Esophagus squamous epithelium (tissue), 5 donors: ENCODE data around the gene LRRC30. TPM values are rescaled to one million over a fixed set of nuclear protein-coding genes. Genes with fewer than 3 reads are reported as not detected.

Experiments used
- DNase-seq: peaks from one replicate; lab custom pipeline; 2025; lab: John Stamatoyannopoulos, UW
- H3K27ac ChIP-seq, 4 donors: fragments of 200-600 bp; sonication (generic); one replicate each; pipeline ENCODE4 v1.5.1; 2016 to 2019; ENCODE audit warnings: mild to moderate bottlenecking in 1 of 4
- H3K27me3 ChIP-seq, 4 donors: fragments of 200-600 bp; sonication (generic); 1 replicate in 3 of 4; 2 replicates in 1 of 4; pipeline versions ENCODE4 v1.5.1 to v1.6.0; 2017 to 2021; ENCODE audit warnings: antibody characterized with exemption in 1 of 4
- H3K36me3 ChIP-seq, 3 donors: fragments of 200-600 bp; sonication (generic); one replicate each; pipeline ENCODE4 v1.5.1; 2016 to 2019
- H3K4me1 ChIP-seq, 3 donors: fragments of 200-600 bp; sonication (generic); one replicate each; pipeline ENCODE4 v1.5.1; 2017 to 2019
- H3K4me3 ChIP-seq, 4 donors: fragments of 200-600 bp; sonication (generic); 1 replicate in 3 of 4; 2 replicates in 1 of 4; pipeline ENCODE4 v1.5.1; 2016 to 2019; ENCODE audit warnings: mild to moderate bottlenecking in 2 of 4, moderate library complexity in 1 of 4
- H3K9me3 ChIP-seq, 3 donors: fragments of 200-600 bp; sonication (generic); one replicate each; pipeline ENCODE4 v1.5.1; 2016 to 2019
- CTCF ChIP-seq, 6 experiments: fragments of 450-650 bp in 4 of 6; fragments of 200-600 bp in 2 of 6; sonication (generic) in 2 of 6; IDR thresholded peaks; one replicate each; pipeline ENCODE4 v1.5.1; 2016 to 2019; ENCODE audit warnings: antibody characterized with exemption in 6 of 6, mild to moderate bottlenecking in 4 of 6, moderate library complexity in 4 of 6
- POLR2A ChIP-seq, 4 donors: fragments of 450-650 bp; IDR thresholded peaks; one replicate each; pipeline ENCODE4 v1.6.1; 2017; ENCODE audit warnings: antibody characterized with exemption in 4 of 4, mild to moderate bottlenecking in 4 of 4, moderate library complexity in 3 of 4
- WGBS, 2 donors: methylation state at CpG; one replicate each; pipeline ENCODE4 v1.1.5; 2018; 5-methylcytosine and 5-hydroxymethylcytosine counted together
- intact Hi-C: fragments of 100-400 bp; cut with DNase I; formaldehyde crosslinking; loops from one replicate; pipeline ENCODE4 v1.15.0; 2022
- total RNA-seq, 4 donors: library from RNA; depleted of rRNA; stranded (reverse); fragments of >200 nt; gene quantifications; one replicate each; pipeline ENCODE4 v1.1.0, GENCODE V29; 2016
- donor health status: DM: yes; HTN: yes; CAD: no.

The LRRC30 gene
- total RNA-seq, 4 donors from 2014 or later, result not detected

GRCh38 chr18:7255054-7255453, 24.2 kb downstream of the LRRC30 start:
- DNase-seq, result no peak
- Histone ChIP-seq H3K27ac (no peak overlapping the region), H3K4me3 (no peak overlapping the region), H3K27me3 (peaks cover 0 to 8% (median 0%) of the 10 kb centered on the region in 4 donors), H3K9me3 (no peaks in the 10 kb centered on the region), H3K36me3 (no peaks in the 10 kb centered on the region), H3K4me1 (peaks cover 0 to 4% (median 0%) of the 10 kb centered on the region in 3 donors)
- TF ChIP-seq POLR2A (IDR thresholded peaks at IDR 0.05) (no peak), CTCF (IDR thresholded peaks at IDR 0.05) (no peak)
- intact Hi-C loops, result no loop called here
- 87 to 88% methylated on average over 7 of the region's 8 CpGs for WGBS, 2 donors

- no peak overlapping the region for H3K27ac ChIP-seq
- H3K27me3 ChIP-seq, result peaks cover 0 to 8% (median 0%) of the 10 kb centered on the region in 4 donors
- no peaks in the 10 kb centered on the region for H3K9me3 ChIP-seq
- TF ChIP-seq POLR2A (IDR thresholded peaks at IDR 0.05) (no peak), CTCF (IDR thresholded peaks at IDR 0.05) (no peak)
- WGBS, 2 donors, result 89 to 92% methylated on average over 5 of the region's 5 CpGs
- H3K4me3 ChIP-seq, result no peak overlapping the region
- peaks cover 0 to 4% (median 0%) of the 10 kb centered on the region in 3 donors for H3K4me1 ChIP-seq
- H3K36me3 ChIP-seq, result no peaks in the 10 kb centered on the region
- no peak for DNase-seq
- intact Hi-C loops, result no loop called here
Measured at GRCh38 chr18:7255643-7256042, 24.8 kb downstream of the LRRC30 start.

- 37 to 45% methylated on average over 9 to 10 of the region's 10 CpGs for WGBS, 2 donors
- intact Hi-C loops, result no loop called here
- H3K9me3 ChIP-seq, result no peaks in the 10 kb centered on the region
- H3K4me3 ChIP-seq, result no peak overlapping the region
- TF ChIP-seq CTCF (IDR thresholded peaks at IDR 0.05), result no peak
- TF ChIP-seq POLR2A (IDR thresholded peaks at IDR 0.05), result no peak
- no peak for DNase-seq
- H3K27me3 ChIP-seq, result peaks cover 0 to 8% (median 0%) of the 10 kb centered on the region in 4 donors
- H3K36me3 ChIP-seq, result no peaks in the 10 kb centered on the region
- peaks cover 0 to 4% (median 0%) of the 10 kb centered on the region in 3 donors for H3K4me1 ChIP-seq
- no peak overlapping the region for H3K27ac ChIP-seq
Measured at GRCh38 chr18:7256618-7257425, 25.9 kb downstream of the LRRC30 start.

- no peak for DNase-seq
- TF ChIP-seq CTCF (IDR thresholded peaks at IDR 0.05) (no peak), POLR2A (IDR thresholded peaks at IDR 0.05) (no peak)
- H3K4me1 ChIP-seq, result peaks cover 0 to 4% (median 0%) of the 10 kb centered on the region in 3 donors
- no peak overlapping the region for H3K27ac ChIP-seq
- H3K9me3 ChIP-seq, result no peaks in the 10 kb centered on the region
- H3K36me3 ChIP-seq, result no peaks in the 10 kb centered on the region
- 57 to 65% methylated on average over 3 of the region's 3 CpGs for WGBS, 2 donors
- H3K27me3 ChIP-seq, result peaks cover 0 to 8% (median 0%) of the 10 kb centered on the region in 4 donors
- H3K4me3 ChIP-seq, result no peak overlapping the region
- intact Hi-C loops, result no loop called here
Measured at GRCh38 chr18:7257426-7257740, 26.5 kb downstream of the LRRC30 start.

GRCh38 chr18:7259475-7259874, 28.6 kb downstream of the LRRC30 start:
- Histone ChIP-seq H3K9me3 (no peaks in the 10 kb centered on the region), H3K36me3 (no peaks in the 10 kb centered on the region), H3K4me3 (no peak overlapping the region), H3K27me3 (peaks cover 0 to 8% (median 0%) of the 10 kb centered on the region in 4 donors), H3K4me1 (peaks cover 0 to 4% (median 0%) of the 10 kb centered on the region in 3 donors), H3K27ac (no peak overlapping the region)
- no peak for DNase-seq
- intact Hi-C loops, result no loop called here
- 44 to 54% methylated on average over 6 of the region's 6 CpGs for WGBS, 2 donors
- TF ChIP-seq POLR2A (IDR thresholded peaks at IDR 0.05) (no peak), CTCF (IDR thresholded peaks at IDR 0.05) (no peak)
